HepG2 (cell line): ENCODE measurements around the gene FAT1. TPM values are rescaled to one million over a fixed set of nuclear protein-coding genes. Genes with fewer than 3 reads are reported as not detected.

Experiments
- AKNA ChIP-seq: sonication (generic); formaldehyde crosslinking; IDR thresholded peaks from 2 replicates; pipeline ENCODE4 v1.4.0; 2020; ENCODE audit warnings: missing genetic modification reagents, borderline replicate concordance
- BCL3 ChIP-seq: sonication (generic); formaldehyde crosslinking; IDR thresholded peaks from 2 replicates; pipeline ENCODE4 v1.5.1; 2020; ENCODE audit warnings: mild to moderate bottlenecking, missing genetic modification reagents, moderate library complexity
- CHD4 ChIP-seq: fragments of 200-600 bp; sonication (generic); IDR thresholded peaks from 2 replicates; pipeline ENCODE4 v1.7.0; 2017; ENCODE audit warnings: mild to moderate bottlenecking, low read length, borderline replicate concordance
- FOXO4 ChIP-seq: sonication (generic); formaldehyde crosslinking; conservative IDR thresholded peaks from 2 replicates; pipeline ENCODE4 v1.8.1; 2023; ENCODE audit warnings: missing genetic modification reagents
- HMGXB4 ChIP-seq, 2 experiments: sonication (generic) in 1 of 2; formaldehyde crosslinking in 1 of 2; IDR thresholded peaks; 2 replicates each; pipeline versions ENCODE4 v1.4.0 to v1.6.1; 2018 to 2020; ENCODE audit warnings: missing genetic modification reagents in 2 of 2, borderline replicate concordance in 1 of 2, low read depth in 1 of 2, mild to moderate bottlenecking in 1 of 2, missing biosample characterization in 1 of 2
- MED1 ChIP-seq: sonication (generic); formaldehyde crosslinking; IDR thresholded peaks from 2 replicates; pipeline ENCODE4 v1.4.0; 2020; ENCODE audit warnings: missing genetic modification reagents
- MED8 ChIP-seq: sonication (generic); formaldehyde crosslinking; IDR thresholded peaks from 2 replicates; pipeline ENCODE4 v1.8.1; 2023; ENCODE audit warnings: mild to moderate bottlenecking, missing genetic modification reagents; ENCODE audit not compliant: insufficient replicate concordance
- MXD4 ChIP-seq: IDR thresholded peaks from 2 replicates; pipeline ENCODE4 v1.6.1; 2016; ENCODE audit warnings: mild to moderate bottlenecking, missing biosample characterization, missing genetic modification reagents
- NCOA5 ChIP-seq: sonication (generic); formaldehyde crosslinking; IDR thresholded peaks from 2 replicates; pipeline ENCODE4 v1.4.0; 2020; ENCODE audit warnings: missing genetic modification reagents
- RARG ChIP-seq: sonication (generic); formaldehyde crosslinking; IDR thresholded peaks from 2 replicates; pipeline ENCODE4 v1.4.0; 2020; ENCODE audit warnings: low read depth, mild to moderate bottlenecking, missing genetic modification reagents
- RBFOX2 ChIP-seq: fragments of 200-400 bp; formaldehyde crosslinking; IDR thresholded peaks from 2 replicates; pipeline ENCODE4 v1.6.1; 2017; ENCODE audit warnings: low read depth, mild to moderate bottlenecking, low read length
- SCMH1 ChIP-seq: sonication (generic); formaldehyde crosslinking; IDR thresholded peaks from 2 replicates; pipeline ENCODE4 v1.9.0; 2021; ENCODE audit warnings: missing genetic modification reagents, mild to moderate bottlenecking, borderline replicate concordance
- SMARCE1 ChIP-seq: fragments of 450-650 bp; IDR thresholded peaks from 2 replicates; pipeline ENCODE4 v1.6.1; 2017; ENCODE audit warnings: borderline replicate concordance
- YEATS4 ChIP-seq: sonication (generic); formaldehyde crosslinking; IDR thresholded peaks from 2 replicates; pipeline ENCODE4 v1.4.0; 2020; ENCODE audit warnings: missing genetic modification reagents, borderline replicate concordance
- ZC3H4 ChIP-seq: sonication (generic); formaldehyde crosslinking; IDR thresholded peaks from 2 replicates; pipeline ENCODE4 v1.4.0; 2020; ENCODE audit warnings: missing genetic modification reagents, borderline replicate concordance
- ZNF20 ChIP-seq: sonication (generic); formaldehyde crosslinking; IDR thresholded peaks from 2 replicates; pipeline ENCODE4 v1.4.0; 2020; ENCODE audit warnings: mild to moderate bottlenecking, moderate library complexity, missing genetic modification reagents
- ZNF30 ChIP-seq: sonication (generic); formaldehyde crosslinking; IDR thresholded peaks from 2 replicates; pipeline ENCODE4 v1.5.0; 2020; ENCODE audit warnings: mild to moderate bottlenecking, missing genetic modification reagents
- ZNF546 ChIP-seq: sonication (generic); formaldehyde crosslinking; conservative IDR thresholded peaks from 2 replicates; pipeline ENCODE4 v1.8.1; 2023; ENCODE audit warnings: mild to moderate bottlenecking, missing genetic modification reagents
- ZNF644 ChIP-seq: IDR thresholded peaks from 2 replicates; pipeline ENCODE4 v1.6.1; 2016; ENCODE audit warnings: low read depth
- polyA plus RNA-seq, 8 experiments: library from polyadenylated mRNA; depleted of rRNA in 3 of 8; stranded (reverse) in 7 of 8; unstranded in 1 of 8; fragments of >200 nt; fragmentation: Illumina TruSeq in 4 of 8; extraction: Trizol in 4 of 8; gene quantifications; 2 replicates each; pipeline versions ENCODE4 v1.2.1 to v1.2.3, GENCODE V29; 2011 to 2016; ENCODE audit warnings: low read depth in 4 of 8, missing spikeins in 1 of 8, mixed read lengths in 1 of 8; ENCODE audit not compliant: insufficient read depth in 1 of 8
- total RNA-seq, 5 experiments: library from RNA; depleted of rRNA; stranded (reverse); fragments of >200 nt; fragmentation: Illumina TruSeq; extraction: Trizol; gene quantifications; 2 replicates each; pipeline ENCODE4 v1.2.3, GENCODE V29; 2016; ENCODE audit warnings: low read depth in 1 of 5

FAT1 gene
- total and polyA plus RNA-seq, 2 of the 13 experiments (the other 11 are each of a cell fraction or from before 2014, with no cell fraction given) = 185 to 216 TPM

GRCh38 chr4:186724058-186724863, 605 bp upstream of the FAT1 start (continued):
- TF ChIP-seq RBFOX2 (peak; percentile 87), CHD4 (no peak), NCOA5 (CRISPR knock-in tag) (no peak), ZNF644 (CRISPR knock-in tag) (no peak), HMGXB4 (CRISPR knock-in tag; IDR thresholded peaks at IDR 0.05; ENCODE audit: borderline replicate concordance in 1 of 2, low read depth in 1 of 2) (peak; percentile 10 to 65; a peak in 2 of 4 replicates), MXD4 (no peak), BCL3 (CRISPR knock-in tag) (peak; percentile 29; the same call in 1 of the 2 replicates), ZC3H4 (CRISPR knock-in tag) (no peak), ZNF30 (CRISPR knock-in tag) (no peak), SCMH1 (CRISPR knock-in tag) (no peak), ZNF546 (CRISPR knock-in tag) (peak; percentile 54; the same call in 1 of the 2 replicates), AKNA (CRISPR knock-in tag) (no peak), ZNF20 (CRISPR knock-in tag) (no peak), RARG (CRISPR knock-in tag) (no peak), YEATS4 (0 out of 2 replicates have a peak, but pooled peaks have one; percentile 9), FOXO4 (0 out of 2 replicates have a peak, but pooled peaks have one; percentile 50), SMARCE1 (no peak), MED1 (CRISPR knock-in tag) (peak; percentile 26; the same call in 1 of the 2 replicates), MED8 (no peak)
